NCI-H2029 (cell line): ENCODE results near the gene KDM2B.

Experiments used
- DNase-seq: peaks from one replicate; lab custom pipeline; 2025; lab: John Stamatoyannopoulos, UW

The KDM2B gene

DNA sequence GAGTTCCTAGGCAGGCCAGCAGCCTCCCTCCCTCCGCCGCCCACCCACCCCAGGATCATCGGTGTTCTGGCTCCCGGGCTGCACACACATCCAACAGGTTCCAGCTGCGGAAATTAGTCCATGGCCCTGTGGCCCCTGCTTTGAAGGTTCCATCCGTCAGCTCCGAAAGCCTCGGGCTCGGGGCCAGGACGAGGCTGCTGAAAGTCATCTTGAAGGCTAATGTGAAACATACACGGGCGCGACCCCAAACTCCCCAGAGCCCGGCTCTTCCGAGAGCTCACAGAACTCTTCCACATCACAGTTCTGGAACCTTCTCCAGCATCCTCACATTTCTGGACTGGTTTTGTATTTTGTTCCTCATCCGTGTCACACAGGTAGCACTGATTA is 19.8 kb downstream of the KDM2B start:
- DNase-seq: no peak

DNA sequence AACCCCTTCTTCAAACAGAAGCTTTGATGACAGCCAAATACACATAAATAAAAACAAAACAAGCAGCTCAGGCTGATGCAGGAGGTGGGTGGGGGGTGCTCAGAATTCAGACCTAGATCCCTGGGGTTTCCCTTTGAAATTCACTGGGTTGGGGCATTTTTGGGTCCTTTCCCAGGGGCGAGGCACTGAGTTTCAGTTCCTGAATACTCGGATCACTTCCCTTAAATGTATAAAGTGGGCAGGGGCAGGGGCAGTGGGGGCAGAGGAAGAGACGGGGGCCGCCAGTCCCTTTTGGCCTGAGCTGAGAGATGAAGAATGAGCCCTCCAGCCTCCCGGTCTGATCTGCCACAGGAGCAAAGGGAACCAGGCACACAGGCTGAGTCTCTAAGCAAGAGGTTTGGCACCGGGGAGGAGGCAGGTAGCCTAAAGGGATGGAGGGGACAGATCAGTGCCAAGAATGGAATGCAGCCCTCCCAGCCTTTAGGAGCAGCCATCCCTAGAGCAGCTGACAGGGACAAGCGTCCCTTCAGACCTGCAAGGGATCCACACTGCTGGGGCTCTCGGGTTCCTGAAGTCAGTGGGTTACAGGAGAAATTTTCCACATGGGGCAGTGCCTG is 20.3 kb downstream of the KDM2B start:
- no peak for DNase-seq

DNA sequence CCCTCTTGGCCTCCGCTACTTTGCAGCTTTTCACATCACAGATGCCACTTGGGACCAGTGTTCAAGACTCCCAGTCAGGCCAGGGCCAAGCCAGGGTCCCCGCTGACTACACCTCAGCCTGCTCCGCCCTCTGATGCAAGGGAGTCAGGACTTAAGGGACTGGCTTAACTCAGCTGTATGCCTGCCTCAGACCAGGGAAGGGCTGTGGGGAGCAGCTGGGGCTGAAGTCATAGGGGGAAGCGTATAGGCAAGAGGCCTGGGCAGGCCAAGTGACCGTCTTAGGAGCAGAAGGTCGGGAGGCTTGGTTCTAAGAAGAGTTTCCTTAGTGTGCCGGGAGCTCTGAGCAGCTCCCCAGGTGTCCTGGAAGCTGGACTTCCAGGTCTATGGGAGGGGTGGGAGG is 21.9 kb downstream of the KDM2B start:
- no peak for DNase-seq

DNA sequence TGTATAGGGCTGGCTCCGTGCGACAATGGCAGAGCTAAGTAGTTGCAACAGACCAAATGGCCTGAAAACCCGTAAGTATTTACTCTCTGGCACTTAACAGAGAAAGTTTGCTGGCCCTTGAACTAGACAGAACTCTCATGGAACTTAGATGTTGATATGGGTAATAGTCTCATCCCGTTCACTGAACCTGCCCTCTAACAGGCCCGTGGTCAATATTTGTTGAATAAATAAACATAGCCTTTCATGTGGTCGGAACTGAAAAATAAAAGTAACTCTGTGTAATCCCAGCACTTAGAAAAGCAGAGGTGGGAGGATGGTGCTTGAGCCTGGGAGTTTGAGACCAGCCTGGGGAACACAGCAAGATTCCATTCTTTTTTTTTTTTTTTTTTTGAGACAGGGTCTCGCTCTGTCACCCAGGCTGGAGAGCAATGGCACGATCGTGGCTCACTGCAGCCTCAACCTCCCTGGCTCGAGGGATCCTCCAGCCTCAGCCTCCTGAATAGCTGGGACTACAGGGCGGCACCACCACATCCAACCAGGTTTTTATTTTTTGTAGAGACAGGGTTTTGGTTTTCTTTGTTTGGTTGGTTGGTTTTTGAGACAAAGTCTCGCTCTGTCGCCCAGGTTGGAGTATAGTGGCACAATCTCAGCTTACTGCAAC is 29.7 kb downstream of the KDM2B start:
- no peak for DNase-seq

DNA sequence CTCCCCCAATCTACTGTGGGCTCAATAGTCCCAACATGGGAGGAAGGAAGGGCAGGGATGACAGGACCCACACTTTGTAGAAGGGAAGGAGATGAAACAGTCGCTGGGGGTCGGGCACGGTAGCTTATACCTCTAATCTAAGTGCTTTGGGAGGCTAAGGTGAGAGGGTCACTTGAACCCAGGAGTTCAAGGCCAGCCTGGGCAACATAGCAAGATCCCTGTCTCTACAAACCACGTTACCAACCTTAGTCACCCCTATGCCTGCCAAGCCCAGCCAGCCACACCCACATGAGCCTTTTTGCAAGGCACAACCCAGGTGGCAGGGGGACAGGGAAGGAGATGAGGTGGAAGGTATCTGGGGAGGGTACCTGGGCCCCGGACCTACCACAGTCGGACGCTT is 31.7 kb downstream of the KDM2B start:
- no peak for DNase-seq

- DNase-seq: no peak
These were observed 35.3 kb downstream of the KDM2B start for GRCh38 chr12:121545480-121545879.

GRCh38 chr12:121543786-121544185 is 37.0 kb downstream of the KDM2B start:
- DNase-seq: no peak

DNA sequence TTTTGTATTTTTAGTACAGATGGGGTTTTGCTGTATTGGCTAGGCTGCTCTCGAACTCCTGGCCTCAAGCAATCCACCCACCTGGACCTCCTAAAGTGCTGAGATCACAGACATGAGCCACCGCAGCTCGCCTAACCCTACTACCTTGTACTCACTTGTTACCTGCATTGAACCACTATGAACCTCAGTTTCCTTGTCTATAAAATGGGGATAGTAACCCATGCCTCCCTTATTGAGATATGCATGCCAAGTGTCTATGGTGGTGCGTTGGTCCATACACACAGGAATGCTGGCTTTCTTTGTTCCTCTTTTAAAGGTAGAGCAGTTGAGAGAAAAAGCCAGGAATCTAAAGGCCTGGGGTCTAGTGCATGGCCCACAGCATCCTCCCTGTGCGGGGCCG is 40.9 kb downstream of the KDM2B start:
- DNase-seq: no peak

DNA sequence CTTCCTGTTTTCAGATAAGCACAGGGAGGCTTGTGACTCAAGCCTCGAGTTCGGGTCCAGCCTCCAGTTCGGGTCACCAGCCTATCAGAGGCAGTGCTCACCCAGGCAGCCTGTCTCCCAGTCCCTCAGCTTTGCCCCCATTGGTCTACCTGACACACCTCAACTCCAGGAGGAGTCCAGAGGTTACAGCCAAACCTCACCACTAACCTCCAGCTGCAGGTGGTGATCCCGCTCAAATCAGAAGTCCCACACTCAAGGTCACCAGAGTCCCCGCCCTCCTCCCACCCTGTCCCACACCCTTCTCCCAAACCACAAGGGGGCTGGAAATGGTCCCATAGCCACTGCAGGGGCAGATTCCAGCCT is 42.1 kb downstream of the KDM2B start:
- peak; percentile 30 for DNase-seq

- no peak for DNase-seq
These were observed 42.8 kb downstream of the KDM2B start for GRCh38 chr12:121537814-121538698.

- DNase-seq: peak; percentile 73
These were observed 43.7 kb downstream of the KDM2B start for GRCh38 chr12:121536899-121537813.

DNA sequence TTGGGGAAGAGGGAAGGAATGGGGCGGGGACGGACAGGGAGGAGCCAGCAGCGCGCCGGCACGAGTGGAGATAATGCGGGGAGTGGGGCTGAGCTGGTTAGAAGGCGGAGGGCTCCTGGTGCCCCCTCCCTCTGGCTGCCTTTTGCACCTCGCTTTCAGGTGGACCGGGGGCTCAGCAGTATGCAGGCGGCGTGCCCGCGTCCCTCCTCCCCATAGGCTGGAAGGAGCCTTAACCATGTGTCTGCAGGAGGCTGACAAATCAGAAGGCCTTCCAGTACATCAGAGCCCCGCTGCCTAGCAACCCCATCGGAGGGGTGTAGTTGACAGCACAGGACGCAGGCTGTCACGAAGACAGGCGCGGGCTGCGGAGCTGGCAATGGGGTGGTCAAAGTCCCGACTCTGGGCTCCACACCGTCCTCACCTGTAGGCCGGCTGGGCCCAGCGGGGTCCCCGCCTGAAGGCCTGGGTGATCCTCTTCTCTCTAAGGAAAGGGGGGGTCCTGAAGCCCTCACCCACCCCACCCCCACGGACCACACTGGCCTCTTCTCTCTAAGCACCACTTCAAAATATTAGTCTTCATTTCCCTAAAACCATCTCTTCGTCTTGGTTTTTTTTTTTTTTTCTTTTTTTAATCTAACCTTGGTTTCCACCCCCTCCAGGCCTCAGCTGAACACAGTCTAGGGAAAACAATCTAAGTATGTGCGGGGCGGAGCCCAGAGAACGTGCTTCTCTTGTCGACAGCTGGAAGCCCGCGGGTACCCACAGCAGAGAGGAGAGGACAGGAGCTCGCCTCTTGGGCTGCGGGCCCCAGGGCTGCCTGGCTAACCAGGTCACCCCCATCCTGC is 44.5 kb downstream of the KDM2B start:
- DNase-seq: peak; percentile 70

GRCh38 chr12:121535150-121536053 is 45.4 kb downstream of the KDM2B start:
- DNase-seq: no peak

GRCh38 chr12:121534495-121535148 is 46.2 kb downstream of the KDM2B start:
- no peak for DNase-seq

- DNase-seq: no peak
These were observed 47.3 kb downstream of the KDM2B start for GRCh38 chr12:121533394-121534090.

DNA sequence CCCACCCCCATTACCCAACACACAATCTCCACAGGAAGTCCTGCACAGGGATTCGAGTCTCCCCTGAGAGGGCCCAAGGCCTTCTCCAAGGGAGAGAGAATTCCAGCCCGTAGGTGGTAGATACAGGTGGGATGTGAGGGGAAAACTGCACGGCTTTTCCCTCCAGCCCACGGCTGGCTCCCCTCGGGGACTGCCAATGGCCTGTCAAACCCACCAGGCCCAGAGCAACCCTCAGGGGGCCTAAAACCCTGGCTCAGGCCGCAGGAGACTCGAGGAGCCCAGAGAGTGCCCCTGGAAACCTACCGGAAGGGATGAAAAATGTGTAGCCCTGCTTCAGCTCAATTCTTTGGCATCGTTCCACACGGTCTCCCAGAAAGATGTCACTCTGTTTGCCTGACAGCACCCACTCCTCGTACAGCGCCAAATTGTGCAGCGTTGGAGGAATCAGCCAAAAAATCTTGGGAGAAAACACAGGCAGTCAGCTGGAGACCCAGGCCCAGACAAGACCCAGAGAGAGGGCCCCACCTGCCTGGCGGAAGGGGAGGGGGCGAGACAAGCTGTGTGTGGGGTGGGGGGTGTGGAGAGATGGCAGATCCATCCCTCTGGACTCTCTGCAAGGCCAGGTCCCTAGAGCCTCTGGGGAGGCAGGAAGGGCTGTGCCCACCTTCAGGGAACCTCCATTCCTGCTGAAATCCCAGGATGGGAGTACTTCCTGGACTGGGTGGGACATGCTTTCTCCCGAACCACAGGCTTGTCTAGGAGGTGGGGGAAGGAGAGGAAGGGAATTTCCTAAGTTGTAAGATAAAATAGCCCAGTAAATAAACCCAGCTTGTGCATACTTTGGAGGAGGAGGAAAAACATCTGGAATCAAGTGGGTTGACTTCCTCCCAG is 48.1 kb downstream of the KDM2B start:
- no peak for DNase-seq

DNA sequence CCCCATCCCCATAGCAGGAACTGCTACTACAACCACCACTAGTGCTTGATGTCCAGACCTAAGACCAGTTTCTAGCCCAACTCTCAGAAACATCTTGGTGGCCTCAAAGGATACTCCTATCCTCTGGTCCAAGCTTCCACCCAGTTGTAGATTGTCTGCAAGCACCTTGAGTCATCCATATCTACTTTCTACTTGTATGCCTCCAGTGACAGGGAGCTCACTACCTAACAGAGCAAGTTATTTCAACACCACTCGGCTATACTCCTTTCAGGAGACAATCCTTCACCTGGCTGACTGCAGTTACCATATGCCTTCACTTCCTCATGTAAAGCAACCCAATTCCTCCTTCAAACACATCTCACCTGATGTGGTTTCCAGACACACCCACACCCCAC is 49.5 kb downstream of the KDM2B start:
- DNase-seq: no peak
